Endodermal cell (in vitro differentiated cells): ENCODE results near the gene PELI3. TPM values are rescaled to one million over a fixed set of nuclear protein-coding genes. Genes with fewer than 3 reads are reported as not detected.
"Not testable (repeated sequence)": the region's sequence is repeated elsewhere in the genome, so short reads cannot be mapped to it uniquely, and the experiment has no call there.

Experiments
- DNase-seq: peaks from one replicate; pipeline ENCODE4 v3.0.0-alpha.2; 2017
- H3K27ac ChIP-seq: 2 replicates; pipeline ENCODE4 v1.5.1; 2013; ENCODE audit warnings: mild to moderate bottlenecking, low read depth, low read length, moderate library complexity
- H3K27me3 ChIP-seq: 2 replicates; pipeline ENCODE4 v1.6.1; 2013; ENCODE audit warnings: mild to moderate bottlenecking, low read length, moderate library complexity; ENCODE audit not compliant: insufficient read depth, control insufficient read depth, poor library complexity, severe bottlenecking
- H3K36me3 ChIP-seq: 2 replicates; pipeline ENCODE4 v1.7.0; 2013; ENCODE audit warnings: mild to moderate bottlenecking, low read length, moderate library complexity; ENCODE audit not compliant: control insufficient read depth, insufficient read depth
- H3K4me1 ChIP-seq: one replicate; pipeline ENCODE4 v1.7.0; 2013; ENCODE audit warnings: low read length; ENCODE audit not compliant: control insufficient read depth, insufficient read depth
- H3K4me3 ChIP-seq: 2 replicates; pipeline ENCODE4 v1.5.1; 2013; ENCODE audit warnings: mild to moderate bottlenecking, low read length, moderate library complexity
- H3K9ac ChIP-seq: 2 replicates; pipeline ENCODE4 v1.6.1; 2013; ENCODE audit warnings: mild to moderate bottlenecking, low read length, moderate library complexity; ENCODE audit not compliant: poor library complexity, severe bottlenecking; ENCODE audit errors: extremely low read depth
- H3K9me3 ChIP-seq: 2 replicates; pipeline ENCODE4 v1.6.1; 2013; ENCODE audit warnings: mild to moderate bottlenecking, low read length, moderate library complexity; ENCODE audit not compliant: control insufficient read depth
- H3K27ac Mint-ChIP-seq: 2 replicates; pipeline ENCODE4 v1.8.0; 2020; ENCODE audit warnings: mixed read lengths
- H3K27me3 Mint-ChIP-seq: 2 replicates; pipeline ENCODE4 v1.8.0; 2021; ENCODE audit warnings: mild to moderate bottlenecking, mixed read lengths; ENCODE audit not compliant: insufficient read depth
- H3K36me3 Mint-ChIP-seq: 2 replicates; pipeline ENCODE4 v1.8.0; 2020; ENCODE audit warnings: low read depth, mixed read lengths
- H3K4me1 Mint-ChIP-seq: 2 replicates; pipeline ENCODE4 v1.8.0; 2020; ENCODE audit warnings: mixed read lengths
- H3K4me3 Mint-ChIP-seq: 2 replicates; pipeline ENCODE4 v1.8.0; 2020; ENCODE audit warnings: mild to moderate bottlenecking, moderate library complexity, mixed read lengths
- H3K9me3 Mint-ChIP-seq: 2 replicates; pipeline ENCODE4 v1.8.0; 2020; ENCODE audit warnings: mild to moderate bottlenecking, mixed read lengths
- CTCF ChIP-seq: fragments of 200-600 bp; sonication (generic); conservative IDR thresholded peaks from 2 replicates; pipeline ENCODE4 v1.5.0; 2021; ENCODE audit warnings: antibody characterized with exemption, mild to moderate bottlenecking
- WGBS, 2 experiments: methylation state at CpG; one replicate each; pipeline versions ENCODE4 v1.1.5 to v1.1.7; 2013; ENCODE audit warnings: missing lambda C conversion rate in 2 of 2, mixed read lengths in 1 of 2; ENCODE audit not compliant: insufficient coverage in 1 of 2, insufficient read length in 1 of 2; 5-methylcytosine and 5-hydroxymethylcytosine counted together
- total RNA-seq, 2 donors: library from RNA; stranded (reverse); fragmentation: NEBNext Ultra II Directional in 1 of 2; extraction: Animal tissue kit (Norgen Biotek cat#: 25700) in 1 of 2; gene quantifications; 2 replicates in 1 of 2; 3 replicates in 1 of 2; pipeline ENCODE4 v1.2.1, GENCODE V29; 2021

Gene PELI3
- total RNA-seq, 2 donors from 2014 or later: 9.0 to 12.4 TPM

DNA sequence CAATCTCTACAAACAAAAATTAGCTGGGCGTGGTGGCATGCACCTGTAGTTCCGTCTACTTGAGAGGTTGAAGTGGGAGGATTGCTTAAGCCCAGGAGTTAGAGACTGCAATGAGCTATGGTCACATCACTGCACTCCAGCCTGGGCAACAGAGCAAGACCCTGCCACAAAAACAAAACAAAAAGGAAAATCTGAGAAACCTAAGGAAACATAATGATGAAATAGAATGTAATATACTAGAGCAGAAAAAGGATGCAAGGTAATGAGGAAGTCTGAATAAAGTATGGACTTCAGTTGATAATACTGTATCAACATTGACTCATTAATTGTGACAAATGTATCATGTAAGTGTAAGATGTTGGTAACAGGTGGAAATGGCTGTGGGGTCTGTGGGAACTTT lies 37.8 kb upstream of the PELI3 start:
- WGBS, 2 experiments: 84 to 85% methylated on average over 2 of the region's 2 CpGs
- Histone ChIP-seq H3K4me1 (no peaks in the 10 kb centered on the region), H3K27me3 (no peaks in the 10 kb centered on the region)

GRCh38 chr11:66429983-66430602 lies 36.6 kb upstream of the PELI3 start:
- 44 to 68% methylated on average over 5 to 9 of the region's 9 CpGs for WGBS, 2 experiments
- peak; percentile 92 for DNase-seq
- Histone ChIP-seq H3K4me1 (no peaks in the 10 kb centered on the region), H3K9me3 (no peaks in the 10 kb centered on the region), H3K4me3 (no peak overlapping the region), H3K36me3 (peaks cover 11% of the 10 kb centered on the region), H3K9ac (no peak overlapping the region), H3K27ac (no peak overlapping the region), H3K27me3 (no peaks in the 10 kb centered on the region)
- Mint-ChIP-seq H3K9me3 (no peaks in the 10 kb centered on the region), H3K36me3 (peaks cover 12% of the 10 kb centered on the region), H3K4me3 (no peak overlapping the region), H3K27ac (no peak overlapping the region), H3K27me3 (peaks cover 5% of the 10 kb centered on the region), H3K4me1 (no peaks in the 10 kb centered on the region)
- peak; percentile 94 for TF ChIP-seq CTCF

More for the DNA sequence above, 37.8 kb upstream of the PELI3 start:
- peaks cover 6% of the 10 kb centered on the region for H3K36me3 ChIP-seq
- no peak for DNase-seq
- no peak for TF ChIP-seq CTCF
- Mint-ChIP-seq H3K36me3 (peaks cover 7% of the 10 kb centered on the region), H3K27ac (no peak overlapping the region), H3K9me3 (no peaks in the 10 kb centered on the region), H3K4me1 (no peaks in the 10 kb centered on the region), H3K27me3 (peaks cover 12% of the 10 kb centered on the region), H3K4me3 (no peak overlapping the region)
- H3K9me3 ChIP-seq: no peaks in the 10 kb centered on the region
- no peak overlapping the region for H3K9ac ChIP-seq
- no peak overlapping the region for H3K27ac ChIP-seq
- no peak overlapping the region for H3K4me3 ChIP-seq

DNA sequence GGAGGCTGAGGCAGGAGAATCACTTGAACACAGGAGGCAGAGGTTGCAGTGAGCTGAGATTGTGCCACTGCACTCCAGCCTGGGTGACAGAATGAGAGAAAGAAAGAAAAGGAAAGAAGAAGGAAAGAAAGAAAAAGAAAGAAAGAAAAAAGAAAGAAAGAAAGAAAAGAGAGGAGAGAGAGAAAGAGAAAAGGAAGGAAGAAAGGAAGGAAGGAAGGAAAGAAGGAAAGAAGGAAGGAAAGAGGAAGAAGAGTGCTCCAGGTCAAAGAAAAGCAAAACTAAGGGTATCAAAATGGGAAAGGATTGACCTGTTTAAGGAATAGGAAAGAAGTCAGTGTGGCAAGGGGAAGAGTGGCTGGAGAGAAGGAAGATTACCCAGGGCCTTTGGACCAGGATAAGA lies 35.4 kb upstream of the PELI3 start:
- not testable (repeated sequence) for H3K9me3 Mint-ChIP-seq, H3K4me3 ChIP-seq, H3K27me3 ChIP-seq, H3K27ac ChIP-seq, H3K27ac Mint-ChIP-seq, H3K9ac ChIP-seq, H3K4me1 ChIP-seq, DNase-seq, H3K4me3 Mint-ChIP-seq, H3K27me3 Mint-ChIP-seq, H3K4me1 Mint-ChIP-seq, H3K9me3 ChIP-seq
- H3K36me3 ChIP-seq: peaks cover 23% of the 10 kb centered on the region
- peaks cover 24% of the 10 kb centered on the region for H3K36me3 Mint-ChIP-seq

GRCh38 chr11:66431871-66432329 lies 34.8 kb upstream of the PELI3 start:
- not testable (repeated sequence) for H3K27ac ChIP-seq, DNase-seq, H3K9me3 ChIP-seq, H3K9ac ChIP-seq, H3K4me3 ChIP-seq, H3K9me3 Mint-ChIP-seq, H3K4me1 Mint-ChIP-seq, H3K27ac Mint-ChIP-seq, H3K4me1 ChIP-seq, H3K27me3 Mint-ChIP-seq, H3K27me3 ChIP-seq, H3K4me3 Mint-ChIP-seq
- peaks cover 30% of the 10 kb centered on the region for H3K36me3 Mint-ChIP-seq
- 82 to 86% methylated on average over 5 to 8 of the region's 8 CpGs for WGBS, 2 experiments
- H3K36me3 ChIP-seq: peaks cover 29% of the 10 kb centered on the region
